Esophagus squamous epithelium (tissue), 4 donors: ENCODE results near the gene KCNG4.

Source experiments
- POLR2A ChIP-seq, 4 donors: fragments of 450-650 bp; IDR thresholded peaks; one replicate each; pipeline ENCODE4 v1.6.1; 2017; ENCODE audit warnings: antibody characterized with exemption in 4 of 4, mild to moderate bottlenecking in 4 of 4, moderate library complexity in 3 of 4
- TF ChIP-seq, protein P1 (sequence below), 6 experiments: fragments of 450-650 bp in 4 of 6; fragments of 200-600 bp in 2 of 6; sonication (generic) in 2 of 6; IDR thresholded peaks; one replicate each; pipeline ENCODE4 v1.5.1; 2016 to 2019; ENCODE audit warnings: antibody characterized with exemption in 6 of 6, mild to moderate bottlenecking in 4 of 6, moderate library complexity in 4 of 6

GRCh38 chr16:84182680-84183571 lies 56.9 kb downstream of the KCNG4 start:
- TF ChIP-seq, protein P1, sequence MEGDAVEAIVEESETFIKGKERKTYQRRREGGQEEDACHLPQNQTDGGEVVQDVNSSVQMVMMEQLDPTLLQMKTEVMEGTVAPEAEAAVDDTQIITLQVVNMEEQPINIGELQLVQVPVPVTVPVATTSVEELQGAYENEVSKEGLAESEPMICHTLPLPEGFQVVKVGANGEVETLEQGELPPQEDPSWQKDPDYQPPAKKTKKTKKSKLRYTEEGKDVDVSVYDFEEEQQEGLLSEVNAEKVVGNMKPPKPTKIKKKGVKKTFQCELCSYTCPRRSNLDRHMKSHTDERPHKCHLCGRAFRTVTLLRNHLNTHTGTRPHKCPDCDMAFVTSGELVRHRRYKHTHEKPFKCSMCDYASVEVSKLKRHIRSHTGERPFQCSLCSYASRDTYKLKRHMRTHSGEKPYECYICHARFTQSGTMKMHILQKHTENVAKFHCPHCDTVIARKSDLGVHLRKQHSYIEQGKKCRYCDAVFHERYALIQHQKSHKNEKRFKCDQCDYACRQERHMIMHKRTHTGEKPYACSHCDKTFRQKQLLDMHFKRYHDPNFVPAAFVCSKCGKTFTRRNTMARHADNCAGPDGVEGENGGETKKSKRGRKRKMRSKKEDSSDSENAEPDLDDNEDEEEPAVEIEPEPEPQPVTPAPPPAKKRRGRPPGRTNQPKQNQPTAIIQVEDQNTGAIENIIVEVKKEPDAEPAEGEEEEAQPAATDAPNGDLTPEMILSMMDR (IDR thresholded peaks at IDR 0.05) = no peak
- TF ChIP-seq POLR2A (IDR thresholded peaks at IDR 0.05) = no peak
